Globus pallidus (tissue), 1 donor: ENCODE results near the gene ERICH6B.

ENCODE experiments used
- DNase-seq: peaks from one replicate; pipeline ENCODE4 v3.0.0-alpha.2; 2015; ENCODE audit warnings: low spot score

The ERICH6B gene

GRCh38 chr13:45500492-45501174 lies 114.9 kb downstream of the ERICH6B start:
- peak; percentile 44 for DNase-seq

- no peak for DNase-seq
Observed at GRCh38 chr13:45496942-45497341, 118.6 kb downstream of the ERICH6B start.

- no peak for DNase-seq
Observed at GRCh38 chr13:45492538-45492937, 123.0 kb downstream of the ERICH6B start.
